Kidney (tissue), 14 donors: ENCODE data around the gene FMO5. TPM values are rescaled to one million over a fixed set of nuclear protein-coding genes. Genes with fewer than 3 reads are reported as not detected.
A peak's percentile ranks its signal among the peaks of the same experiment; 100 is the strongest.

Experiments used
- DNase-seq, 5 donors: peaks; one replicate each; pipeline ENCODE4 v3.0.0-alpha.2; 2013 to 2020
- FAIRE-seq: peaks from 2 replicates; lab custom pipeline; 2012; peaks lifted over from hg19 to GRCh38; lab: Jason Lieb, UNC
- H3K27ac ChIP-seq, 2 donors: one replicate each; pipeline ENCODE4 v1.7.0; 2013; ENCODE audit warnings: low read depth in 2 of 2, low read length in 2 of 2, inconsistent platforms in 1 of 2
- H3K27me3 ChIP-seq: one replicate; pipeline ENCODE4 v1.7.1; 2013; ENCODE audit warnings: low read length, inconsistent platforms; ENCODE audit not compliant: control insufficient read depth, insufficient read depth
- H3K36me3 ChIP-seq, 3 donors: one replicate each; pipeline versions ENCODE4 v1.7.0 to v1.7.1; 2013; ENCODE audit warnings: low read length in 3 of 3, control low read depth in 1 of 3, inconsistent platforms in 1 of 3; ENCODE audit not compliant: insufficient read depth in 3 of 3, control insufficient read depth in 2 of 3
- H3K4me1 ChIP-seq, 3 donors: one replicate each; pipeline versions ENCODE4 v1.7.0 to v1.7.1; 2013; ENCODE audit warnings: low read length in 3 of 3, inconsistent platforms in 1 of 3, low read depth in 1 of 3; ENCODE audit not compliant: control insufficient read depth in 2 of 3, insufficient read depth in 2 of 3
- H3K4me3 ChIP-seq, 3 donors: one replicate each; pipeline versions ENCODE4 v1.7.0 to v1.8.1; 2013; ENCODE audit warnings: low read length in 3 of 3, control low read depth in 1 of 3, inconsistent platforms in 1 of 3
- H3K9ac ChIP-seq, 3 donors: one replicate each; pipeline versions ENCODE4 v1.7.0 to v1.7.1; 2013; ENCODE audit warnings: low read length in 3 of 3, control low read depth in 1 of 3, inconsistent platforms in 1 of 3
- H3K9me3 ChIP-seq, 3 donors: one replicate each; pipeline versions ENCODE4 v1.7.0 to v1.7.1; 2013; ENCODE audit warnings: low read length in 3 of 3, control low read depth in 1 of 3, inconsistent platforms in 1 of 3; ENCODE audit not compliant: control insufficient read depth in 2 of 3, insufficient read depth in 1 of 3
- intact Hi-C: fragments of 100-400 bp; cut with DNase I; formaldehyde crosslinking; loops from one replicate; pipeline ENCODE4 v1.11.1; 2022
- polyA plus RNA-seq: library from polyadenylated mRNA; stranded (reverse); fragments of 350-450 nt; fragmentation: Illumina TruSeq; extraction: RNeasy Lipid Tissue Mini Kit (QIAGEN cat#74804); gene quantifications from one replicate; pipeline ENCODE4 v1.2.3, GENCODE V29; 2014; ENCODE audit warnings: low read depth, low replicate concordance; ENCODE audit not compliant: insufficient read depth
- total RNA-seq: library from RNA; stranded (reverse); fragmentation: NEBNext Ultra II Directional; extraction: Animal tissue kit (Norgen Biotek cat#: 25700); gene quantifications from one replicate; pipeline ENCODE4 v1.2.1, GENCODE V29; 2021
- TF ChIP-seq, protein P1 (sequence below): IDR thresholded peaks from 3 replicates; pipeline ENCODE4 v1.5.1; 2012; ENCODE audit warnings: mild to moderate bottlenecking, moderate library complexity, borderline replicate concordance; ENCODE audit not compliant: insufficient read depth; ENCODE audit errors: extremely low read depth
- donor health status: control.
- donor health status: control.
- donor health status: control.
- donor health status: control.
- donor health status: control.
- donor health status: DM: yes; HTN: yes; CAD: no.
- donor health status: Normal renal cell carcinoma (clear cell type).

The FMO5 gene
- total and polyA plus RNA-seq, 2 donors from 2014 or later, result 9.5 to 12.3 TPM

DNA sequence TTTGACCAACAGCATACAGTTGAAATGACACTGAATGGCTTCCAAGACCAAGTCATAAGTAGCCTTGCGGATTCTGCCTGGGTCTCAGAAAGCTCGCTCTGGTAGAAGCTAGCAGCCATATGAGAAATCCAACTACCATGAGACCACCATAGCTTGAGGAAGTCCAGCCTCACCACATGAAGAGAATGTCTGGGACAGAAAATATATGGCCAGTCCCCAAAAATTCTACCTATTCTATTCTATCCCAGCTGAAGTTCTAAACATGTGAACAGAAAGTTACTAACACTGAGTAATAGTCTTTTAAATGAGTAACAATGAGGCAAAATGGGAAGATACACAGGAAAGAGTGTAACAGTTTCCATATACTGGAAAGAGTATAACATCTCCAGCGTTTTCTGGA lies 9.0 kb downstream of the FMO5 start:
- H3K36me3 ChIP-seq, result peaks cover 0 to 5% (median 3%) of the 10 kb centered on the region in 3 donors
- no peak overlapping the region for H3K27ac ChIP-seq
- DNase-seq (no peak), FAIRE-seq (no peak)
- TF ChIP-seq, protein P1, sequence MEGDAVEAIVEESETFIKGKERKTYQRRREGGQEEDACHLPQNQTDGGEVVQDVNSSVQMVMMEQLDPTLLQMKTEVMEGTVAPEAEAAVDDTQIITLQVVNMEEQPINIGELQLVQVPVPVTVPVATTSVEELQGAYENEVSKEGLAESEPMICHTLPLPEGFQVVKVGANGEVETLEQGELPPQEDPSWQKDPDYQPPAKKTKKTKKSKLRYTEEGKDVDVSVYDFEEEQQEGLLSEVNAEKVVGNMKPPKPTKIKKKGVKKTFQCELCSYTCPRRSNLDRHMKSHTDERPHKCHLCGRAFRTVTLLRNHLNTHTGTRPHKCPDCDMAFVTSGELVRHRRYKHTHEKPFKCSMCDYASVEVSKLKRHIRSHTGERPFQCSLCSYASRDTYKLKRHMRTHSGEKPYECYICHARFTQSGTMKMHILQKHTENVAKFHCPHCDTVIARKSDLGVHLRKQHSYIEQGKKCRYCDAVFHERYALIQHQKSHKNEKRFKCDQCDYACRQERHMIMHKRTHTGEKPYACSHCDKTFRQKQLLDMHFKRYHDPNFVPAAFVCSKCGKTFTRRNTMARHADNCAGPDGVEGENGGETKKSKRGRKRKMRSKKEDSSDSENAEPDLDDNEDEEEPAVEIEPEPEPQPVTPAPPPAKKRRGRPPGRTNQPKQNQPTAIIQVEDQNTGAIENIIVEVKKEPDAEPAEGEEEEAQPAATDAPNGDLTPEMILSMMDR, result no peak
- no peak overlapping the region for H3K9ac ChIP-seq
- intact Hi-C loops, result no loop called here
- no peaks in the 10 kb centered on the region for H3K4me1 ChIP-seq
- H3K27me3 ChIP-seq, result no peaks in the 10 kb centered on the region
- no peaks in the 10 kb centered on the region for H3K9me3 ChIP-seq
- H3K4me3 ChIP-seq, result no peak overlapping the region

DNA sequence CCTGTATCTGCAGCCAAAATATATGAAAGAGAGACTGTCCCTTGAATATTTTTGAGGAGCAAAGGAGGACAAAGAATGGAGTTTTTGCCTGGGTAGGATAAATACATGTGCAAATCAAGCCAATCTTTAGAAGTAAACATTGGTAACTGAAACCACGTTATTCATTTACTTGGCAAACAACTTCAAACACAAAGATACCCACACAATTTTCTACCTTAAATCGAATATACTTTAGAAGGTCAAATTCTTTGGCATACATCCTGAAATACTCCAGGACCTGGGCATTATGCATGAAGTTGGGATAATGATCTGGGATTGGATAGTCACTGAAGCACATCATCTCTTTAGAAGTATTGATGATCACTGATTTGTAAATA lies 9.6 kb downstream of the FMO5 start:
- TF ChIP-seq, protein P1, result no peak
- DNase-seq, result no peak
- intact Hi-C loops, result no loop called here
- H3K9ac ChIP-seq, result no peak overlapping the region
- no peaks in the 10 kb centered on the region for H3K9me3 ChIP-seq
- peak overlapping the region in 1 of 2 donors; percentile 8 for H3K27ac ChIP-seq
- no peaks in the 10 kb centered on the region for H3K4me1 ChIP-seq
- FAIRE-seq, result no peak
- H3K36me3 ChIP-seq, result peaks cover 0 to 5% (median 3%) of the 10 kb centered on the region in 3 donors
- no peaks in the 10 kb centered on the region for H3K27me3 ChIP-seq
- H3K4me3 ChIP-seq, result no peak overlapping the region

DNA sequence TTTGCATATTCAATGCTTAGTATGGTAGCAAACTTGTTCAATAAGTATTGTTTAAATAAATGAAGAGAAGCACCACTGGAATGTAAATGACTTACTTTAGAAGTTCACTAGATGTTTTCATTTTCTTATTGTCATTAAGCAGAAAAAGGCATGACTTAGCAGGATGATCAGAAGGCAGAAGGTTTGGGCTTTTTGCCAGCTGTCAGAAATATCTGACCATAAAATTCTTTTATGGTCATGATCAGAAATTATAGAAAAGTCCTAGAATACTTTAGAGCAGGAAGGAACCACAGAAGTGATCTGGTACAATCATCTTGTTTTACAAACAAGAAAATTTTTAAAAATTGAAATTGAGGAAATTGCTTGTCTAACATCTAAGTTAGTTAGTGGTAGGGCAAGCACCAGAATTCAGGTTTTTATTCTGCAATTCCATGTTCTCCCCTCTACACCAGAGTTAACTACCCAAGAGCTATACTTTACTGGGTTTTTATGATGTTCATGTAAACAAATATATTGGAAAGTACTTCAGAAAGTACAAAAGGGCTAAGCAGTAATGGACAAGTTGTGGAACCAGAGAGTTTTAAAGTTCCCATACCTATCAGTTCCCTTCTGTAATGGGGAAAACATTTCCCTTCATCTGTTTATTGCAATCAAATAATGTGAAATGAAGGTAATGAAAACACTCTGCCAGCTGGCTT lies 10.1 kb downstream of the FMO5 start:
- TF ChIP-seq, protein P1, result no peak
- Histone ChIP-seq H3K27me3 (no peaks in the 10 kb centered on the region), H3K9me3 (no peaks in the 10 kb centered on the region), H3K36me3 (peaks cover 0 to 7% (median 3%) of the 10 kb centered on the region in 3 donors), H3K27ac (peak overlapping the region in 1 of 2 donors; percentile 8), H3K4me3 (no peak overlapping the region), H3K4me1 (no peaks in the 10 kb centered on the region), H3K9ac (no peak overlapping the region)
- DNase-seq, result no peak
- intact Hi-C loops, result no loop called here
- FAIRE-seq, result no peak
